Measurements from ENCODE around the gene FAM53C.
A peak's percentile ranks its signal among the peaks of the same experiment; 100 is the strongest.

FAM53C gene

DNA sequence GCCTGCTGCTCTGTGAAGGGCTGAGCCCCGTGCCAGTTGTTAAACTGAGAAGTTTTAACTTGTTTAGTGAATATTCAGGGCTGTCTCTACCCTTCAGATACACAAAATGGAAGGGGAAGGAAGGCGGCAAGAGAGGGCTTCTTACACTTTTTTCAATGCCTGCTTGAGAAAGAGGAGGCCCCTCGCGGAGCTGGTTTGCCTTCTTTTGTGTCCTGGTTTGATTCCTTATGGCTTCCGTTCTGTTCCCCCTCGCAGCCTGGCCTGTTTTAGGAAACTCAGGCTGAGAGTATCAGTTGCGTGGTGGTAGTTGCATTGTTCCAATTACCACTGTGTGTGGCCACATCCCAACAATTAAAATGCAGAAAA is 1.0 kb downstream of the FAM53C start:
- Mint-ChIP-seq H3K27me3 (no peaks in the 10 kb centered on the region), H3K4me3 (peak overlapping the region; percentile 96), H3K36me3 (peaks cover 9% of the 10 kb centered on the region), H3K27ac (peak overlapping the region; percentile 100), H3K4me1 (peaks cover 25% of the 10 kb centered on the region), H3K9me3 (no peaks in the 10 kb centered on the region)
- no peak for DNase-seq (ENCODE audit: low spot score in 2 of 2)
- ATAC-seq (ENCODE audit: low read depth): no peak

DNA sequence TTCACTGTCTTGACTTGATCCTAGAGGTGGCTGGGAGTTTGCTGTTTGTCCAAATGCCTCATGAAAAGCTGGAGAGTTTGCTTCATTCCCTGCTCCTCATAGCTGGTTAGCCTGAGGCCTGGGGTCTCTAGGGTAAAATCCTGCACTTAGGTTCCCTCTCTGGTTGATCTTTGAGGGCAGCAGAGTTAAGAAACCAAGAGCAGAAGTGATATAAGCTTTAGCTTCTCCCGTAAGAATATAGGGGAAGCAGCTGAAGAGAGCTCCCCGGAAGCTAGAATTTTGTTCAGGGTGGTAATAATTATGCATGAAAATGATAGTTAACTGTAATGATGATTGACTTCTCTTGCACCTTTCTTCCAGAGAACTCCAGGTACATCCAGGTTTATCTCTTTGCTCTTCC is 1.4 kb downstream of the FAM53C start:
- Mint-ChIP-seq H3K27ac (peak overlapping the region; percentile 100), H3K4me3 (peak overlapping the region; percentile 96), H3K27me3 (no peaks in the 10 kb centered on the region), H3K4me1 (peaks cover 25% of the 10 kb centered on the region), H3K9me3 (no peaks in the 10 kb centered on the region), H3K36me3 (peaks cover 9% of the 10 kb centered on the region)
- DNase-seq (ENCODE audit: low spot score in 2 of 2) (no peak), ATAC-seq (ENCODE audit: low read depth) (no peak)

DNA sequence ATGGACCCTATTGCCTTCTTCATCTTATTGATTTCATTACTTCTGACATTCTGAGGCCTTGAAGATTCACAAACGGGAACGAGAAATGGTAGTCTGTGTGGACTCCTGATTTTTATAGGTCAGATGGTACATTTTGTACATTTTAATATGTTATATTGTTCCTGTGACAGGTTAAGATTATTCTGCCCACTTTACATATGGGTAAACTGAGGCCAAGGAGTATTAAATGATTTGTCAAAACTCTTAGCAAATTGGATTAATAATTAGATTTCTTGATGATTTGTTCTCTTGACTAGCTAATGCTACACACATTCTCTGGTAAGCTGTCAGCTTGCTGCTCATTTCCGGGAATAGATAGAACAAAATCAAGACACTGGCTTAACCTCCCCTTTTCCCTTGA is 1.9 kb downstream of the FAM53C start:
- Mint-ChIP-seq H3K9me3 (no peaks in the 10 kb centered on the region), H3K36me3 (peaks cover 11% of the 10 kb centered on the region), H3K27me3 (no peaks in the 10 kb centered on the region), H3K4me1 (peaks cover 25% of the 10 kb centered on the region), H3K4me3 (peak overlapping the region; percentile 96), H3K27ac (peak overlapping the region; percentile 100)
- ATAC-seq (ENCODE audit: low read depth): no peak
- DNase-seq (ENCODE audit: low spot score in 2 of 2): no peak

DNA sequence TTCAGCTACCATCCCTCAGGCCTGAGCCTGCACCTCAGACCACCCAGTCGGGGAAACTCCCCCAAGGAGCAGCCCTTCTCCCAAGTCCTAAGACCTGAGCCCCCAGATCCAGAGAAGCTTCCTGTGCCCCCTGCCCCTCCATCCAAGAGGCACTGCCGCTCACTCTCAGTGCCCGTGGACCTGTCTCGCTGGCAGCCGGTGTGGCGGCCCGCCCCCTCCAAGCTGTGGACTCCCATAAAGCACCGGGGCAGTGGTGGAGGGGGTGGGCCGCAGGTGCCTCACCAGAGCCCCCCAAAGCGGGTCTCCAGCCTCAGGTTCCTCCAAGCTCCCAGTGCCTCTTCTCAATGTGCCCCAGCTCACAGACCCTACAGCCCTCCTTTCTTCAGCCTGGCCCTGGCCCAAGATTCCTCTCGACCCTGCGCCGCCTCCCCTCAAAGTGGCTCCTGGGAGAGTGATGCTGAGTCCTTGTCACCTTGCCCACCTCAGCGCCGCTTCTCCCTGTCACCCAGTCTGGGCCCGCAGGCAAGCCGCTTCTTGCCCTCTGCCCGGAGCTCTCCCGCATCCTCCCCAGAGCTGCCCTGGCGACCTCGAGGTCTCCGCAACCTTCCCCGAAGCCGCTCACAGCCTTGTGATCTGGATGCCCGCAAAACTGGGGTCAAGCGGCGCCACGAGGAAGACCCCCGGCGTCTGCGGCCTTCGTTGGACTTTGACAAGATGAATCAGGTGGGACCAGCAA is 7.0 kb downstream of the FAM53C start:
- DNase-seq (ENCODE audit: low spot score in 2 of 2) (no peak), ATAC-seq (ENCODE audit: low read depth) (no peak)
- H3K9me3 Mint-ChIP-seq: no peaks in the 10 kb centered on the region
- peaks cover 13% of the 10 kb centered on the region for H3K4me1 Mint-ChIP-seq
- H3K4me3 Mint-ChIP-seq: no peak overlapping the region
- peaks cover 30% of the 10 kb centered on the region for H3K36me3 Mint-ChIP-seq
- no peaks in the 10 kb centered on the region for H3K27me3 Mint-ChIP-seq
- H3K27ac Mint-ChIP-seq: no peak overlapping the region

DNA sequence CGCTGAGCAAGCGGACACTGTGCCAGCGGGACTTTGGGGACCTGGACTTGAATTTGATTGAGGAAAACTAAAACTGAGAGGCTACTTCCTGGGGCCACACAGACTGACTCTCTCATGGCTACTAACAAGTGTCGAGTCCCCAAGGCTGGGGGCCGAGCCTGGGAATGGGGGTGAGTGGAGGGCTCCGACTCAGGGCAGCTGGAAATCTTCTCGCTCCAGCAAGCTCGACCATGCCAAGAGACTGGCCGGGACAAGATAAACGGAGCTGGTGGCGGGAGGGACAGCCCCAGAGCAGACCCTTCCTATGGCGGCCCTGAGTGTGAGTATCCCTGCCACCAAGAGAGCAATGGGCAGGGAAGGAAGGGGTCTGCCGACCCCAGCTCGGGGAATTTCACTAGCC is 8.8 kb downstream of the FAM53C start:
- H3K36me3 Mint-ChIP-seq: peaks cover 27% of the 10 kb centered on the region

DNA sequence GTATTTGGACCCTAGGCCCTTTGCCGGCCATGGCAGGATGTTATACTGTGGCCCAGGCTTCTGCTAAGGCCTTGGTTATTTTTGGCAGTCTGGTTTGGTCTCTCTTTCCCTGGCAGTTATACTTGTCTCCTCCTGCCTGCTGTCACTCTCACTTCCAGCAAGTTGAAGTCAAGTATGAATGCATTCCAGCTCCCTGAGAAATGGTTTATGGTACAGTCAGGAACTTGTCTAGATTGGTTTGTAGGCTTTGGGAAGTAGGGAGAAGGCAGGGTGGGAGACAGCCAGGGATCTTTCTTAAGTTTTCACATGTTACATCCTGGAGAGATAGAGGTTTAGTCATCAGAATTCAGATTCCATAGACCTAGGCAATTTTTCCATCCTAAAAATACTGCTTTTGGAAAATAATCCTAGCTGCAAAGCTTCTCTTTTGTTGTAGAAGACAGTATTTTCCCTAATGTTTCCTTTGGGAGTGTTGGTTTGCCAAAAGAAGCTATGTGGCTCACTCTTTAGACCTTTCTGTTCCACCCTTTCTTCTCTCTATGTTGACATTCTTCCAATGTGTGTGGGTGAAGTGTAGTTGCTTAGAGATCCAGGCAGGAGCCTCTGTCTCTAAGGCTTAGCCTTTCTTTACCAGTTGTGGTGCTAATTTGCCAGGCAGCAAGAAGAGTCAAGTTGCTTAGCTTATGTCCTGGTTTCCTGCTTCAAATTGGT is 11.9 kb downstream of the FAM53C start:
- Mint-ChIP-seq H3K27ac (no peak overlapping the region), H3K36me3 (peaks cover 21% of the 10 kb centered on the region), H3K9me3 (peaks cover 4% of the 10 kb centered on the region), H3K4me1 (peaks cover 33% of the 10 kb centered on the region), H3K27me3 (no peaks in the 10 kb centered on the region), H3K4me3 (no peak overlapping the region)
- ATAC-seq (ENCODE audit: low read depth) (no peak), DNase-seq (ENCODE audit: low spot score in 2 of 2) (no peak)

More for the DNA sequence above, 8.8 kb downstream of the FAM53C start:
- H3K27me3 Mint-ChIP-seq: no peaks in the 10 kb centered on the region
- ATAC-seq (ENCODE audit: low read depth): no peak
- H3K4me1 Mint-ChIP-seq: peaks cover 15% of the 10 kb centered on the region
- peaks cover 2% of the 10 kb centered on the region for H3K9me3 Mint-ChIP-seq
- no peak for DNase-seq (ENCODE audit: low spot score in 2 of 2)
- no peak overlapping the region for H3K27ac Mint-ChIP-seq
- no peak overlapping the region for H3K4me3 Mint-ChIP-seq

DNA sequence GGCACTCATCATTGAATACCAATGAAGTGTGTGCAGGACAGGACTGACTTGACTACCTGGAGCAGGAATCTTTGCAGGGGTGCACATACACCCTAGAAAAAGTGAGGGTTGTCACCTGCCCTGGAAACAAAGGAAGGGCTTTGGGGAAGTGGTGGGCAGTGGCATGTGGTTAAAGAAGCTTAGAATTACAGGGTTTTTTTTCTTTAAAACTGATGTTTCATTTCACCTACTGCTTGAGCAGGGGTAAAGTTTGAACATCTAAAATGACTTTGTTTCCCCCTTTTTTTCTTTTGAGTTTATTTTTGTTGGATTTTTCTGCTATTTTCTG is 12.5 kb downstream of the FAM53C start:
- Mint-ChIP-seq H3K9me3 (peaks cover 4% of the 10 kb centered on the region), H3K4me3 (no peak overlapping the region), H3K36me3 (peaks cover 17% of the 10 kb centered on the region), H3K27ac (no peak overlapping the region), H3K4me1 (peaks cover 38% of the 10 kb centered on the region), H3K27me3 (no peaks in the 10 kb centered on the region)
- ATAC-seq (ENCODE audit: low read depth) (no peak), DNase-seq (ENCODE audit: low spot score in 2 of 2) (no peak)

DNA sequence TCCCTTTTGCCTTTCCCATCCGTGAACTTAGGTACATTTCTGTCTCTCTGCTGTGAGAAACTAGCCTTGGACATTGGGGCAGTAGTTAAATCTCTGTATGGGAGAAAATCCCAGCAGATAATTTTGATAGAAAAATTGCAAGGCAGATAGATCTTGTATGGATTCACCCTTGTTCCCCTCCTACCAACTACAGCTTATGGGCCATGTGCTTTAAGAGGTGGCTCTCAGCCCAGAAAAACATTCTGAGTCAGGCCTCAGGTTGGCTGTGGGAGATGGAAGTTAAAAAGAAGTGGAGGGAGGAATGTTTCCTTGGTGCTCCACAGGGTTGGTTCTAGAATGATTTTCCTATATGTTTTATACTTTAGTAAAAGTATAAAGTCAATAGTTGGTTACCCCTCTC is 13.0 kb downstream of the FAM53C start:
- no peak overlapping the region for H3K4me3 Mint-ChIP-seq
- H3K27ac Mint-ChIP-seq: no peak overlapping the region
- no peak for DNase-seq (ENCODE audit: low spot score in 2 of 2)
- peaks cover 41% of the 10 kb centered on the region for H3K4me1 Mint-ChIP-seq
- no peak for ATAC-seq (ENCODE audit: low read depth)
- peaks cover 4% of the 10 kb centered on the region for H3K9me3 Mint-ChIP-seq
- peaks cover 12% of the 10 kb centered on the region for H3K36me3 Mint-ChIP-seq
- no peaks in the 10 kb centered on the region for H3K27me3 Mint-ChIP-seq

DNA sequence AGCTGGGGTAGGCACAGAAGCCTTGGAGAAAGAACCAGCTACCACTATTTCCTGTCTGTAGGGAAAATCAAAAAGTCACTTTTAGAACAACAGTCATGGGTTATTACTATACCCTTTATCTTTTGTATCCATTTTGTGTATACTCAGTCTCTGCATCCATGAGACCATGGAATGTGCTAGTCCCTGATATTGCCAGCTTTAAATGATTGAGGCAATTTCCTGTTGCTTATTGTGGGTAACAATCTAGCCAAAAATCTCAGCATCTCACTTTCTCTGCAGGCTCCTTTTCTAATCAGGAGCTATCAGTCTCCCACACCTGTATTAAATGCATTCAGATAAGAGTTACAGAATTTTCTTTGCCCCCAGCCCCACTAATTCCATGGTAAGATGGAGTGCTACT is 13.5 kb downstream of the FAM53C start:
- H3K9me3 Mint-ChIP-seq: peaks cover 4% of the 10 kb centered on the region
- no peaks in the 10 kb centered on the region for H3K27me3 Mint-ChIP-seq
- peak overlapping the region; percentile 73 for H3K27ac Mint-ChIP-seq
- peaks cover 44% of the 10 kb centered on the region for H3K4me1 Mint-ChIP-seq
- H3K36me3 Mint-ChIP-seq: peaks cover 12% of the 10 kb centered on the region
- ATAC-seq (ENCODE audit: low read depth) (no peak), DNase-seq (ENCODE audit: low spot score in 2 of 2) (no peak)
- H3K4me3 Mint-ChIP-seq: peak overlapping the region; percentile 76

DNA sequence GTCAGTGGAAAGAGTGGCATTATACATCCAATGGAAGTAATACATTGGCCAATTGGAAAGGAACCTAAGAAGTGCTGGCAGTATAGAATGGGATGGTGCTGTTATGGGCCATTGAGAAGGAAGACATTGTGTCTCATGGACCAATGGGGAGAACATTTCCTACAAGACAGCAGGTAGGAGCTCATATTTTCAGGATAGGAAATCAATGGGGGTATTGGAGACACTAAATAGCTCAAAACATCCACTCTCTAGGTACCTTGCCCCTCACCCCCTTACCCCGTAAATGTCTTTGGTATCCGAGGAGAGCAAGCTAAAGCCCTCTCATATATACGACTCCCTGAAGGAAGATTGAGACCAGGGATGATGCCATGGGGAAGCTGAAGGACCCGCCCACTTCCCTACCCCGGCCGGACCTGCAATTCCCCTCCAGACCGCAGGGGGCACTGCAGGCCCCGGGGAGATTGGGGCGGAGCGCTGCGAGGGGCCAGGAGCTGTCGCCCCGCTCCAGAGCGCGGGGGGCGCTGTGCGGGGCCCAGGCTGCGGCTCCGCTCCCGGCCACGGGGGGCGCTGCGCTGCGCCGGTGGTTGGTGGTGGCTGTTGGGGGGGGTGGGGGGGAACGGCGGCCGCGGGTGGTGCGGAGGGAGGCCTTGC is 14.1 kb downstream of the FAM53C start, which contains the start of gene KDM3B:
Gene KDM3B, plus strand, starts transcription at position 615 of the 651 bp plus-strand sequence. CDS start 111 bp downstream, outside the sequence.
- peaks cover 6% of the 10 kb centered on the region for H3K36me3 Mint-ChIP-seq
- H3K4me1 Mint-ChIP-seq: peaks cover 42% of the 10 kb centered on the region
- ATAC-seq (ENCODE audit: low read depth) (peak; percentile 74), DNase-seq (ENCODE audit: low spot score in 2 of 2) (peak; percentile 99 to 100)
- no peaks in the 10 kb centered on the region for H3K27me3 Mint-ChIP-seq
- peak within 1 kb of the TSS; percentile 95 for H3K4me3 Mint-ChIP-seq
- peak within 1 kb of the TSS; percentile 94 for H3K27ac Mint-ChIP-seq
- H3K9me3 Mint-ChIP-seq: peaks cover 4% of the 10 kb centered on the region

DNA sequence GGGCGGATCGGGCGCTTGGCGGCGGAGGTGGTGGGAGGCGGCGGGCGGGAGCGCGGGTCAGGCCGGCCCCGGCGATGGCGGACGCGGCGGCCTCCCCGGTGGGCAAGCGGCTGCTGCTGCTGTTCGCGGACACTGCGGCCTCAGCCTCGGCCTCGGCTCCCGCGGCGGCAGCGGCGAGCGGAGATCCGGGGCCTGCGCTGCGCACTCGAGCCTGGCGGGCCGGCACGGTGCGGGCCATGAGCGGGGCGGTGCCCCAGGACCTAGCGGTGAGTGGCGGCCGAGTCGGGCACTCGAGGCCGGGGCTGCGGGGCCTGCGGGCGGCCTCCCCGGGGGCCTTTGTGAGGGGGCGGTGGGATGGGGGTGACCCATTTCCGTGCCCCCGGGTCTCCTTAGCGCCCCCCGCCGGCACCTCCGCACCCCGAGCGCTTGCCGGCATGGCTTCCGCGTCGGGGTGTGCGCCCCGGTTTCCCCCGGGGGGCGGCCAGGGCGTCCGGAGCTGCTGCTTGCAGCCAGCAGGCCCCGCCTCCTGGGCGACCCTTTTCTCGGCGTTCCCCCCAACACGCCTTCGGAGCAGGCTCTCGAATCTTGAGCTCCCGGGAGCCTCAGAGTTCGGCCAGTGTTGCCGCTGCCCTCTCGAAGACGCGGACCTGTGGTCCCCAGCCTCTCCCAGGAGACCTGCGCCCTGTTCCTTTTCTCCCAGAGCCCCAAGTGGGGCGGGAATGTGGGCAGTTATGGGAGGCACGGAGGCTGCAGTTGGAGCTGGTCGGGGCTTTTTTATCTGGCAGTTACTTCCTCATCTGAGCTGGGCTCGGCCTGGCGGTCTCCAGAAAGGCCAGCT is 14.9 kb downstream of the FAM53C start:
- ATAC-seq (ENCODE audit: low read depth): peak; percentile 59
- H3K27ac Mint-ChIP-seq: peak overlapping the region; percentile 94
- peaks cover 2% of the 10 kb centered on the region for H3K36me3 Mint-ChIP-seq
- peak overlapping the region; percentile 95 for H3K4me3 Mint-ChIP-seq
- H3K4me1 Mint-ChIP-seq: peaks cover 40% of the 10 kb centered on the region
- no peaks in the 10 kb centered on the region for H3K27me3 Mint-ChIP-seq
- peak; percentile 68 to 83 for DNase-seq (ENCODE audit: low spot score in 2 of 2)
- peaks cover 4% of the 10 kb centered on the region for H3K9me3 Mint-ChIP-seq

DNA sequence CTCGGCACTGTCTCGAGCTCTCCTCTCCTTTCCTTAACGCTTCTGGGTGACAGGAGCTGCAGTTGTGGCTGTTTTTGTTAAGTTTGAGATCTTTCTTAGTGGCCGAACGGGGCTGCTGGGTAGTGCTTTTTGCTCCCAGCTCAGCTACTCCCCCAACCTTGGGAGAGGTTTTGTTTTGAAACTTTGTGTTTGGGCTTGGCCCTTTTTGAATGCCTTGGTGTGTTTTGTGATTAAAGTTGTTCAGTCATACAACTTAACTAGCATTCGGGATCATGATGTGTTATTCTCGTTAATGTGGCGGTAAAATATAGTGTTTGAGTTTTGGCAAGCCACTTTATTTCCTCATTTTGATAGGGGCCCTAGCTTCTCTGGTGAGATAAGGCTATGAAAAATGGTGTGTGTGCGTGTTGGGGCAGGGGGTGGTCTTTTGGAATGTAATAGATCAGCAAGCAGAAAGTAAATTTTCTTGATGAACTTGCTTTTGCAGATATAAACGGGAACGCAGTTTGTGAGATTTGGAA is 15.6 kb downstream of the FAM53C start:
- ATAC-seq (ENCODE audit: low read depth) (no peak), DNase-seq (ENCODE audit: low spot score in 2 of 2) (no peak)
- H3K36me3 Mint-ChIP-seq: peaks cover 1% of the 10 kb centered on the region
- H3K4me3 Mint-ChIP-seq: peak overlapping the region; percentile 95
- no peaks in the 10 kb centered on the region for H3K27me3 Mint-ChIP-seq
- peaks cover 4% of the 10 kb centered on the region for H3K9me3 Mint-ChIP-seq
- H3K4me1 Mint-ChIP-seq: peaks cover 40% of the 10 kb centered on the region
- peak overlapping the region; percentile 94 for H3K27ac Mint-ChIP-seq

DNA sequence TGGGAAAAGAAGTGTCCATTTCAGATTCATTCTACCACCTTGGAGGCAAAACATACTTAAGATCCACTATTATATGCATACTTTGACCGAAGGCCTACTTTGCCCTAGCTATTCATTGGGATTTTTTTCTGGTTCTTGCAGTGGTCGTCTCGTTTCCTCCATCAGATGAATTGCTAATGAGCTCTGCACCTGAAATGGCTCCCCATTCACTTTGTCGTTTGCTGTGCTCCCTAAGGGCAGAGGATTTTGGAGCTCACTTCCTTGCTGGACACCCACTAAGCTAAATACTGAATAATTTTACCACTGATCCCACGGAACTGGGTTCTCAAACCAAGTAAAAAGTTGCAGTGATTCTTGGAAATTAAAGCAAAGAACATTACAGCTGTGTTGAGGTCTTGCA is 16.3 kb downstream of the FAM53C start:
- Mint-ChIP-seq H3K4me3 (peak overlapping the region; percentile 95), H3K27me3 (no peaks in the 10 kb centered on the region), H3K36me3 (peaks cover 1% of the 10 kb centered on the region), H3K4me1 (peaks cover 40% of the 10 kb centered on the region), H3K9me3 (peaks cover 4% of the 10 kb centered on the region), H3K27ac (peak overlapping the region; percentile 94)
- ATAC-seq (ENCODE audit: low read depth): no peak
- no peak for DNase-seq (ENCODE audit: low spot score in 2 of 2)

Measured in memory B cell (primary cell).